T-helper 2 cell (primary cell): ENCODE data around the gene CERS4.
"Not testable (repeated sequence)": the region's sequence is repeated elsewhere in the genome, so short reads cannot be mapped to it uniquely, and the experiment has no call there.

ENCODE experiments used
- DNase-seq, 5 experiments: peaks; one replicate each; pipeline versions ENCODE4 v3.0.0 to v3.0.0-alpha.2; 2012 to 2022

The CERS4 gene

GRCh38 chr19:8210421-8211101, 1.4 kb downstream of the CERS4 start:
- no peak for DNase-seq

GRCh38 chr19:8212212-8212611, 3.0 kb downstream of the CERS4 start:
- DNase-seq: no peak

GRCh38 chr19:8212916-8213315, 3.7 kb downstream of the CERS4 start:
- DNase-seq: no peak

GRCh38 chr19:8213827-8214672, 4.9 kb downstream of the CERS4 start:
- DNase-seq: no peak

- no peak for DNase-seq
These were observed 5.6 kb downstream of the CERS4 start for GRCh38 chr19:8214802-8215201.

GRCh38 chr19:8215783-8216182, 6.6 kb downstream of the CERS4 start:
- DNase-seq: no peak

GRCh38 chr19:8216357-8216756, 7.2 kb downstream of the CERS4 start:
- no peak for DNase-seq

- DNase-seq: not testable (repeated sequence)
These were observed 9.0 kb downstream of the CERS4 start for GRCh38 chr19:8218127-8218526.

GRCh38 chr19:8220481-8220880, 11.3 kb downstream of the CERS4 start:
- no peak for DNase-seq

- DNase-seq: no peak
These were observed 12.0 kb downstream of the CERS4 start for GRCh38 chr19:8221161-8221560.

- not testable (repeated sequence) for DNase-seq
These were observed 14.3 kb downstream of the CERS4 start for GRCh38 chr19:8223442-8223841.

- no peak for DNase-seq
These were observed 15.4 kb downstream of the CERS4 start for GRCh38 chr19:8224394-8225145.

GRCh38 chr19:8231073-8231604, 22.0 kb downstream of the CERS4 start:
- DNase-seq: no peak

- DNase-seq: no peak
These were observed 24.2 kb downstream of the CERS4 start for GRCh38 chr19:8233370-8233769.

- no peak for DNase-seq
These were observed 27.9 kb downstream of the CERS4 start for GRCh38 chr19:8237026-8237425.

GRCh38 chr19:8238251-8238650, 29.1 kb downstream of the CERS4 start:
- DNase-seq: no peak

GRCh38 chr19:8239528-8240273, 30.5 kb downstream of the CERS4 start:
- no peak for DNase-seq

GRCh38 chr19:8240274-8241229, 31.4 kb downstream of the CERS4 start:
- peak in 2 of 5 experiments; percentile 45 to 75 for DNase-seq

- no peak for DNase-seq
These were observed 32.5 kb downstream of the CERS4 start for GRCh38 chr19:8241646-8242045.

GRCh38 chr19:8242211-8242821, 33.1 kb downstream of the CERS4 start:
- DNase-seq: no peak

GRCh38 chr19:8243146-8243545, 34.0 kb downstream of the CERS4 start:
- no peak for DNase-seq
